Measurements from ENCODE around the gene AK5.

AK5 gene

GRCh38 chr1:77349275-77349674 lies 67.5 kb downstream of the AK5 start:
- TF ChIP-seq, protein P1, sequence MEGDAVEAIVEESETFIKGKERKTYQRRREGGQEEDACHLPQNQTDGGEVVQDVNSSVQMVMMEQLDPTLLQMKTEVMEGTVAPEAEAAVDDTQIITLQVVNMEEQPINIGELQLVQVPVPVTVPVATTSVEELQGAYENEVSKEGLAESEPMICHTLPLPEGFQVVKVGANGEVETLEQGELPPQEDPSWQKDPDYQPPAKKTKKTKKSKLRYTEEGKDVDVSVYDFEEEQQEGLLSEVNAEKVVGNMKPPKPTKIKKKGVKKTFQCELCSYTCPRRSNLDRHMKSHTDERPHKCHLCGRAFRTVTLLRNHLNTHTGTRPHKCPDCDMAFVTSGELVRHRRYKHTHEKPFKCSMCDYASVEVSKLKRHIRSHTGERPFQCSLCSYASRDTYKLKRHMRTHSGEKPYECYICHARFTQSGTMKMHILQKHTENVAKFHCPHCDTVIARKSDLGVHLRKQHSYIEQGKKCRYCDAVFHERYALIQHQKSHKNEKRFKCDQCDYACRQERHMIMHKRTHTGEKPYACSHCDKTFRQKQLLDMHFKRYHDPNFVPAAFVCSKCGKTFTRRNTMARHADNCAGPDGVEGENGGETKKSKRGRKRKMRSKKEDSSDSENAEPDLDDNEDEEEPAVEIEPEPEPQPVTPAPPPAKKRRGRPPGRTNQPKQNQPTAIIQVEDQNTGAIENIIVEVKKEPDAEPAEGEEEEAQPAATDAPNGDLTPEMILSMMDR (IDR thresholded peaks at IDR 0.05; ENCODE audit: poor library complexity, severe bottlenecking), result no peak
- Histone ChIP-seq H3K4me1 (ENCODE audit: insufficient read depth, poor library complexity, severe bottlenecking) (peaks cover 7% of the 10 kb centered on the region), H3K27ac (ENCODE audit: poor library complexity, severe bottlenecking) (no peak overlapping the region), H3K9me3 (ENCODE audit: severe bottlenecking) (no peaks in the 10 kb centered on the region), H3K36me3 (ENCODE audit: low read depth) (no peaks in the 10 kb centered on the region), H3K4me3 (ENCODE audit: severe bottlenecking) (no peak overlapping the region), H3K27me3 (ENCODE audit: insufficient read depth, poor library complexity, severe bottlenecking) (no peaks in the 10 kb centered on the region)
- no peak for DNase-seq (ENCODE audit: low spot score)
- ATAC-seq (ENCODE audit: low read depth), result no peak

GRCh38 chr1:77350012-77350770 lies 68.4 kb downstream of the AK5 start:
- TF ChIP-seq, protein P1 (IDR thresholded peaks at IDR 0.05; ENCODE audit: poor library complexity, severe bottlenecking), result no peak
- no peak overlapping the region for H3K27ac ChIP-seq (ENCODE audit: poor library complexity, severe bottlenecking)
- H3K27me3 ChIP-seq (ENCODE audit: insufficient read depth, poor library complexity, severe bottlenecking), result no peaks in the 10 kb centered on the region
- no peak overlapping the region for H3K4me3 ChIP-seq (ENCODE audit: severe bottlenecking)
- ATAC-seq (ENCODE audit: low read depth), result no peak
- H3K9me3 ChIP-seq (ENCODE audit: severe bottlenecking), result no peaks in the 10 kb centered on the region
- no peaks in the 10 kb centered on the region for H3K36me3 ChIP-seq (ENCODE audit: low read depth)
- H3K4me1 ChIP-seq (ENCODE audit: insufficient read depth, poor library complexity, severe bottlenecking), result peaks cover 7% of the 10 kb centered on the region
- no peak for DNase-seq (ENCODE audit: low spot score)

GRCh38 chr1:77354536-77354935 lies 72.7 kb downstream of the AK5 start:
- Histone ChIP-seq H3K36me3 (ENCODE audit: low read depth) (no peaks in the 10 kb centered on the region), H3K4me3 (ENCODE audit: severe bottlenecking) (no peak overlapping the region), H3K9me3 (ENCODE audit: severe bottlenecking) (no peaks in the 10 kb centered on the region), H3K27ac (ENCODE audit: poor library complexity, severe bottlenecking) (no peak overlapping the region), H3K4me1 (ENCODE audit: insufficient read depth, poor library complexity, severe bottlenecking) (no peaks in the 10 kb centered on the region), H3K27me3 (ENCODE audit: insufficient read depth, poor library complexity, severe bottlenecking) (no peaks in the 10 kb centered on the region)
- TF ChIP-seq, protein P1 (IDR thresholded peaks at IDR 0.05; ENCODE audit: poor library complexity, severe bottlenecking), result no peak
- ATAC-seq (ENCODE audit: low read depth) (no peak), DNase-seq (ENCODE audit: low spot score) (no peak)

- Histone ChIP-seq H3K9me3 (ENCODE audit: severe bottlenecking) (no peaks in the 10 kb centered on the region), H3K27me3 (ENCODE audit: insufficient read depth, poor library complexity, severe bottlenecking) (no peaks in the 10 kb centered on the region), H3K27ac (ENCODE audit: poor library complexity, severe bottlenecking) (no peak overlapping the region), H3K4me1 (ENCODE audit: insufficient read depth, poor library complexity, severe bottlenecking) (no peaks in the 10 kb centered on the region), H3K4me3 (ENCODE audit: severe bottlenecking) (no peak overlapping the region), H3K36me3 (ENCODE audit: low read depth) (no peaks in the 10 kb centered on the region)
- no peak for ATAC-seq (ENCODE audit: low read depth)
- TF ChIP-seq, protein P1 (IDR thresholded peaks at IDR 0.05; ENCODE audit: poor library complexity, severe bottlenecking), result no peak
- no peak for DNase-seq (ENCODE audit: low spot score)
Measured at GRCh38 chr1:77355010-77355409, 73.2 kb downstream of the AK5 start.

- Histone ChIP-seq H3K36me3 (ENCODE audit: low read depth) (no peaks in the 10 kb centered on the region), H3K9me3 (ENCODE audit: severe bottlenecking) (no peaks in the 10 kb centered on the region), H3K27me3 (ENCODE audit: insufficient read depth, poor library complexity, severe bottlenecking) (no peaks in the 10 kb centered on the region), H3K27ac (ENCODE audit: poor library complexity, severe bottlenecking) (no peak overlapping the region), H3K4me1 (ENCODE audit: insufficient read depth, poor library complexity, severe bottlenecking) (no peaks in the 10 kb centered on the region), H3K4me3 (ENCODE audit: severe bottlenecking) (no peak overlapping the region)
- DNase-seq (ENCODE audit: low spot score) (no peak), ATAC-seq (ENCODE audit: low read depth) (no peak)
- TF ChIP-seq, protein P1 (IDR thresholded peaks at IDR 0.05; ENCODE audit: poor library complexity, severe bottlenecking), result no peak
Measured at GRCh38 chr1:77356136-77356535, 74.3 kb downstream of the AK5 start.

Data from RWPE2 (cell line).